ENCODE data around the gene HOXD3. TPM values are rescaled to one million over a fixed set of nuclear protein-coding genes. Genes with fewer than 3 reads are reported as not detected.

HOXD3 gene
- polyA plus RNA-seq, 1 of the 3 experiments (the other 2 are of a cell fraction), result 0.81 TPM

GRCh38 chr2:176174824-176175708 lies 18.0 kb downstream of the HOXD3 start:
- no peaks in the 10 kb centered on the region for H3K9me3 ChIP-seq
- no peak for DNase-seq
- no peaks in the 10 kb centered on the region for H3K9me2 ChIP-seq
- POLR2A ChIA-PET, result no interaction called here
- no peaks in the 10 kb centered on the region for H3K79me2 ChIP-seq (ENCODE audit: insufficient read depth)
- H3K4me1 ChIP-seq (ENCODE audit: control insufficient read depth in 1 of 2, insufficient read depth in 2 of 2, low read depth in 1 of 2, low read length in 1 of 2), result peaks cover 0 to 8% of the 10 kb centered on the region in 2 experiments; a peak in 2 of 4 replicates
- H3K27ac ChIP-seq (ENCODE audit: low read depth in 2 of 2, low read length in 1 of 2), result no peak overlapping the region
- CTCF ChIA-PET, result interaction anchor here (0.7 to 2.5 kb wide), 6 partner anchors 12 to 380 kb away, joined by 3 to 11 read pairs (median 4); partner anchors contain the start of gene HOXD1
- H4K20me1 ChIP-seq (ENCODE audit: insufficient read depth), result no peaks in the 10 kb centered on the region
- H3F3A ChIP-seq (replicated peaks; ENCODE audit: insufficient read depth), result no peaks in the 10 kb centered on the region
- H3K4me2 ChIP-seq, result no peak overlapping the region
- H3K27me3 ChIP-seq (ENCODE audit: insufficient read depth), result no peaks in the 10 kb centered on the region
- 73% methylated on average over 46 of the region's 47 CpGs for WGBS (ENCODE audit: low lambda C conversion rate)
- TF ChIP-seq ELF1 (IDR thresholded peaks at IDR 0.05) (no peak), RXRA (IDR thresholded peaks at IDR 0.05; ENCODE audit: borderline replicate concordance, low read depth) (no peak)
- H3K36me3 ChIP-seq (replicated peaks in 1 of 2; ENCODE audit: control insufficient read depth in 1 of 2, insufficient read depth in 2 of 2, low read length in 1 of 2), result peaks cover 0 to 4% of the 10 kb centered on the region in 2 experiments
- H3K4me3 ChIP-seq (ENCODE audit: low read depth in 2 of 2, low read length in 1 of 2), result no peak overlapping the region
- H3K9ac ChIP-seq, result no peak overlapping the region
- no peak overlapping the region for H2AFZ ChIP-seq (ENCODE audit: low read depth)

- no peak overlapping the region for H3K9ac ChIP-seq
- H3K27ac ChIP-seq (ENCODE audit: low read depth in 2 of 2, low read length in 1 of 2), result no peak overlapping the region
- POLR2A ChIA-PET, result interaction anchor here (1.0 kb wide), 1 partner anchor 12 kb away, joined by 3 read pairs; the partner anchor contains the start of gene HOXD1
- no peaks in the 10 kb centered on the region for H3K79me2 ChIP-seq (ENCODE audit: insufficient read depth)
- no peak overlapping the region for H2AFZ ChIP-seq (ENCODE audit: low read depth)
- H3K9me3 ChIP-seq, result no peaks in the 10 kb centered on the region
- no peak for DNase-seq
- no peaks in the 10 kb centered on the region for H3K27me3 ChIP-seq (ENCODE audit: insufficient read depth)
- 60% methylated on average over 7 of the region's 7 CpGs for WGBS (ENCODE audit: low lambda C conversion rate)
- no peak overlapping the region for H3K4me2 ChIP-seq
- peaks cover 0 to 5% of the 10 kb centered on the region in 2 experiments; a peak in 2 of 4 replicates for H3K4me1 ChIP-seq (ENCODE audit: control insufficient read depth in 1 of 2, insufficient read depth in 2 of 2, low read depth in 1 of 2, low read length in 1 of 2)
- H3F3A ChIP-seq (replicated peaks; ENCODE audit: insufficient read depth), result no peaks in the 10 kb centered on the region
- no peak overlapping the region for H3K4me3 ChIP-seq (ENCODE audit: low read depth in 2 of 2, low read length in 1 of 2)
- CTCF ChIA-PET, result interaction anchor here (0.8 to 2.5 kb wide), 5 partner anchors 9 to 379 kb away, joined by 3 to 11 read pairs (median 4); no protein-coding TSS in a partner anchor
- H4K20me1 ChIP-seq (ENCODE audit: insufficient read depth), result no peaks in the 10 kb centered on the region
- H3K36me3 ChIP-seq (replicated peaks in 1 of 2; ENCODE audit: control insufficient read depth in 1 of 2, insufficient read depth in 2 of 2, low read length in 1 of 2), result peaks cover 0 to 4% of the 10 kb centered on the region in 2 experiments
- H3K9me2 ChIP-seq, result no peaks in the 10 kb centered on the region
- TF ChIP-seq MXI1 (IDR thresholded peaks at IDR 0.05; ENCODE audit: low read depth, low read length), result no peak
- TF ChIP-seq RCOR1 (IDR thresholded peaks at IDR 0.05; ENCODE audit: low read length), result no peak
- TF ChIP-seq MEF2A (IDR thresholded peaks at IDR 0.05; ENCODE audit: borderline replicate concordance, low read depth), result no peak
- TF ChIP-seq RXRA (IDR thresholded peaks at IDR 0.05; ENCODE audit: borderline replicate concordance, low read depth), result no peak
- no peak for TF ChIP-seq REST (IDR thresholded peaks at IDR 0.05; ENCODE audit: low read depth, low read length)
Measured at GRCh38 chr2:176175709-176176607, 18.9 kb downstream of the HOXD3 start.
